WTC11 (cell line): ENCODE measurements around the gene SDF4. TPM values are rescaled to one million over a fixed set of nuclear protein-coding genes. Genes with fewer than 3 reads are reported as not detected.
A peak's percentile ranks its signal among the peaks of the same experiment; 100 is the strongest.

Experiments
- ATAC-seq: fragments of 200-7000 bp; cut with Tn5 transposase; 2 replicates; pipeline ENCODE4 v1.10.0; 2021; ENCODE audit warnings: mild to moderate bottlenecking, moderate library complexity
- CTCF ChIA-PET: fragments of 300-600 bp; sonication (Branson Sonifier 250); formaldehyde crosslinking; loops from one replicate; lab custom pipeline; 2021; ENCODE audit warnings: antibody characterized with exemption; lab: Charles Lee
- POLR2A ChIA-PET: fragments of 350-600 bp; sonication (Branson Sonifier 250); formaldehyde crosslinking; loops from one replicate; lab custom pipeline; 2021; ENCODE audit warnings: antibody characterized with exemption; lab: Charles Lee
- DNase-seq: peaks from one replicate; pipeline ENCODE4 v3.0.0; 2021; ENCODE audit warnings: low spot score
- H3K27ac Mint-ChIP-seq: 2 replicates; pipeline ENCODE4 v1.8.0; 2021; ENCODE audit warnings: mixed read lengths
- H3K27me3 Mint-ChIP-seq: 2 replicates; pipeline ENCODE4 v1.8.0; 2021; ENCODE audit warnings: low read depth, mild to moderate bottlenecking, moderate library complexity, mixed read lengths
- H3K36me3 Mint-ChIP-seq: 2 replicates; pipeline ENCODE4 v1.8.0; 2021; ENCODE audit warnings: mixed read lengths
- H3K4me1 Mint-ChIP-seq: 2 replicates; pipeline ENCODE4 v1.8.0; 2022; ENCODE audit warnings: mixed read lengths
- H3K4me3 Mint-ChIP-seq: 2 replicates; pipeline ENCODE4 v1.8.0; 2021; ENCODE audit warnings: mild to moderate bottlenecking, moderate library complexity, mixed read lengths
- H3K9me3 Mint-ChIP-seq: 2 replicates; pipeline ENCODE4 v1.8.0; 2021; ENCODE audit warnings: mixed read lengths
- CBFB ChIP-seq: sonication (generic); formaldehyde crosslinking; IDR thresholded peaks from 2 replicates; pipeline ENCODE4 v1.8.1; 2022; ENCODE audit warnings: mild to moderate bottlenecking, low read depth, missing genetic modification reagents
- CREB1 ChIP-seq: sonication (generic); formaldehyde crosslinking; IDR thresholded peaks from 2 replicates; pipeline ENCODE4 v1.8.0; 2023; ENCODE audit warnings: mild to moderate bottlenecking, missing genetic modification reagents
- EMX1 ChIP-seq: fragments of 250-450 bp; sonication (Bioruptor Pico); IDR thresholded peaks from 2 replicates; pipeline ENCODE4 v1.8.0; 2021; ENCODE audit warnings: mild to moderate bottlenecking
- ESRRA ChIP-seq: sonication (generic); formaldehyde crosslinking; IDR thresholded peaks from 2 replicates; pipeline ENCODE4 v1.8.1; 2022; ENCODE audit warnings: mild to moderate bottlenecking, missing genetic modification reagents, borderline replicate concordance
- ETV6 ChIP-seq: sonication (generic); formaldehyde crosslinking; IDR thresholded peaks from 2 replicates; pipeline ENCODE4 v1.8.1; 2022; ENCODE audit warnings: mild to moderate bottlenecking, missing genetic modification reagents
- GTF2I ChIP-seq: fragments of 250-450 bp; sonication (Bioruptor Pico); conservative IDR thresholded peaks from 2 replicates; pipeline ENCODE4 v1.4.0; 2021; ENCODE audit warnings: mild to moderate bottlenecking
- JAZF1 ChIP-seq: fragments of 250-450 bp; sonication (Bioruptor Pico); IDR thresholded peaks from 2 replicates; pipeline ENCODE4 v1.9.0; 2021; ENCODE audit warnings: moderate library complexity, mild to moderate bottlenecking, inconsistent platforms
- MXD4 ChIP-seq: fragments of 250-450 bp; sonication (Bioruptor Pico); IDR thresholded peaks from 2 replicates; pipeline ENCODE4 v1.8.0; 2021; ENCODE audit warnings: mild to moderate bottlenecking, moderate library complexity, borderline replicate concordance
- NFATC4 ChIP-seq: fragments of 250-450 bp; sonication (Bioruptor Pico); IDR thresholded peaks from 2 replicates; pipeline ENCODE4 v1.9.0; 2021; ENCODE audit warnings: mild to moderate bottlenecking
- PRRX2 ChIP-seq: fragments of 250-450 bp; sonication (Bioruptor Pico); IDR thresholded peaks from 2 replicates; pipeline ENCODE4 v1.8.0; 2021; ENCODE audit warnings: mild to moderate bottlenecking
- RORB ChIP-seq: fragments of 250-450 bp; sonication (Bioruptor Pico); IDR thresholded peaks from 2 replicates; pipeline ENCODE4 v1.9.0; 2021; ENCODE audit warnings: mild to moderate bottlenecking
- ZBTB21 ChIP-seq: sonication (generic); formaldehyde crosslinking; IDR thresholded peaks from 2 replicates; pipeline ENCODE4 v1.8.1; 2023; ENCODE audit warnings: mild to moderate bottlenecking, missing genetic modification reagents, borderline replicate concordance
- ZNF263 ChIP-seq: sonication (generic); formaldehyde crosslinking; IDR thresholded peaks from 2 replicates; pipeline ENCODE4 v1.8.1; 2022; ENCODE audit warnings: low read depth, mild to moderate bottlenecking, moderate library complexity, missing genetic modification reagents
- ZNF317 ChIP-seq: sonication (generic); formaldehyde crosslinking; IDR thresholded peaks from 2 replicates; pipeline ENCODE4 v1.8.1; 2023; ENCODE audit warnings: low read depth, mild to moderate bottlenecking, moderate library complexity, missing genetic modification reagents, borderline replicate concordance
- total RNA-seq: library from RNA; stranded (reverse); gene quantifications from 3 replicates; pipeline ENCODE4 v1.2.3, GENCODE V29; 2021
- TF ChIP-seq, protein P1 (sequence below): fragments of 250-450 bp; sonication (Bioruptor Pico); IDR thresholded peaks from 2 replicates; pipeline ENCODE4 v1.9.0; 2021; ENCODE audit warnings: mild to moderate bottlenecking
- TF ChIP-seq, protein P2 (sequence below): sonication (generic); formaldehyde crosslinking; IDR thresholded peaks from 2 replicates; pipeline ENCODE4 v1.8.1; 2023; ENCODE audit warnings: mild to moderate bottlenecking, missing genetic modification reagents, moderate library complexity
- TF ChIP-seq, protein P3 (sequence below): sonication (generic); formaldehyde crosslinking; IDR thresholded peaks from 2 replicates; pipeline ENCODE4 v1.8.0; 2023; ENCODE audit warnings: missing genetic modification reagents, mild to moderate bottlenecking, borderline replicate concordance
- TF ChIP-seq, protein P4 (sequence below): sonication (generic); formaldehyde crosslinking; IDR thresholded peaks from 2 replicates; pipeline ENCODE4 v1.8.0; 2022; ENCODE audit warnings: mild to moderate bottlenecking, missing genetic modification reagents
- TF ChIP-seq, protein P5 (sequence below): sonication (generic); formaldehyde crosslinking; IDR thresholded peaks from 2 replicates; pipeline ENCODE4 v1.8.1; 2022; ENCODE audit warnings: mild to moderate bottlenecking, moderate library complexity, missing genetic modification reagents

Gene SDF4
- total RNA-seq, 1 experiment from 2014 or later = 101 TPM

DNA sequence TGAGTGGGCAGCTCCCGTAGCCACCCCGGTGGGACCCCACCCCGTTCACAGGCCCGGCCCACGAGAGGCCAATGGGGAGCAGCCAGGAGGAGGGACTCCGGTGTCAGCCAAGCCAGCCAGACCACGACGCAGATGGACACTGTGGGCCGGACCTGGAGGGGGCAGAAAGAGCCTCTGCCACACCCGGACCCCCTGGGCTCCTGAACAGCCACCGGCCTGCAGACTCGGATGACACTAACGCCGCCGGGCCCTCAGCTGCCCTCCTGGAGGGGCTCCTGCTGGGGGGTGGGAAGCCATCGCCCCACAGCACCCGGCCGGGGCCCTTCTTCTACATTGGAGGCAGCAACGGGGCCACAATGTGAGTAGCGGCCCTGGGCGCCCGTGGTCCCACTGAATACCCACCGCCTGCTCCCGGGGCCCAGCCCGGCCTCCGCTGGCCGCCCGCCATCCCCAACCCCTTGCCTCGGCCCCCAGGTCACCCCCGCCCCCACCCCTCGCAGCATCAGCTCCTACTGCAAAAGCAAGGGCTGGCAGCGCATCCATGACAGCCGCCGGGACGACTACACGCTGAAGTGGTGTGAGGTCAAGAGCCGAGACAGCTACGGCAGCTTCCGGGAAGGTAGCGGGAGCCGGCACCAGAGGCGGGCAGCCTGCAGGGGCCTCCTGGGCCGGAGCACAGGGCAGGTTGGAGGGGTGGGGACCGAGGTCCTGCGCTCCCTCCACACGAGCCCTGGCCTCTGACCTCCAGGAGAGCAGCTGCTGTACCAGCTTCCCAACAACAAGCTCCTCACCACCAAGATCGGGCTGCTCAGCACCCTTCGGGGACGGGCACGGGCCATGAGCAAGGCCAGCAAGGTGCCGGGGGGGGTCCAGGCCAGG is 51.6 kb downstream of the SDF4 start (continued):
- TF ChIP-seq GTF2I = no peak

DNA sequence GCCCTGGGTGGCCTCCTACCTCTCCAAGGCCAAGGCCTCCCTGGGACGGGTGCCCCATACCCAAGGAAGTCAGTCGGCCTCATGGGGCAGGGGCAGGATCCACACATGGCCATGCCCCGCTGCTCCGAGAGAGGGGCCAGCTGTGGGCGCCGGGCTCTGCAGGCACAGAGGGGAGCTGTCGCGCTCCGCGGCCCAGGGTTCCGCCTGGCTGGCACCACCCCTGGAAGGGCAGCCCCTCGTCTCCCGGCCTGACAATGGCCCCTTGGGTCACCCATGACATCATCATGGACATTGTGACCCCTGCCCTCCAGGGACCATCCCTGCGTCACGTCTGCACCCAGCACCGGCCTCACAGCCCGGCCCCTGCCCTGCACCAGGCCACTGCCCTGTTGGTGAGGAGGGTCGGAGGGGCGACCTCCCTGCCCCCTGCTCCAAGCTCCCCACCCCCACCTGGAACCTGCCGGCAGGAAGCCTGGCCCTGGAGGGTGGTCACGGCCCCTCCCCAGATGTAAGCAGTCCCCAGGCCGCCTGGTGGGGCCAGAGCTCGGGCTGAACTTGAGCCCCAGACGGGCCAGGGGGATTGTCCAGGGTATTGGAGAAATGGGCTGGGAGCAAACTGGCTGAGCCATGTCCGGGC is 52.3 kb downstream of the SDF4 start:
- Mint-ChIP-seq H3K4me1 (peaks cover 14% of the 10 kb centered on the region), H3K36me3 (no peaks in the 10 kb centered on the region), H3K27ac (no peak overlapping the region), H3K4me3 (no peak overlapping the region), H3K9me3 (no peaks in the 10 kb centered on the region), H3K27me3 (peaks cover 15% of the 10 kb centered on the region)
- ChIA-PET CTCF (interaction anchor here (0.6 kb wide), 1 partner anchor 253 kb away, joined by 3 read pairs; no protein-coding TSS in a partner anchor), POLR2A (no interaction called here)
- DNase-seq = peak; percentile 11
- no peak for ATAC-seq
- no peak for TF ChIP-seq ESRRA (CRISPR knock-in tag)
- TF ChIP-seq, protein P1, sequence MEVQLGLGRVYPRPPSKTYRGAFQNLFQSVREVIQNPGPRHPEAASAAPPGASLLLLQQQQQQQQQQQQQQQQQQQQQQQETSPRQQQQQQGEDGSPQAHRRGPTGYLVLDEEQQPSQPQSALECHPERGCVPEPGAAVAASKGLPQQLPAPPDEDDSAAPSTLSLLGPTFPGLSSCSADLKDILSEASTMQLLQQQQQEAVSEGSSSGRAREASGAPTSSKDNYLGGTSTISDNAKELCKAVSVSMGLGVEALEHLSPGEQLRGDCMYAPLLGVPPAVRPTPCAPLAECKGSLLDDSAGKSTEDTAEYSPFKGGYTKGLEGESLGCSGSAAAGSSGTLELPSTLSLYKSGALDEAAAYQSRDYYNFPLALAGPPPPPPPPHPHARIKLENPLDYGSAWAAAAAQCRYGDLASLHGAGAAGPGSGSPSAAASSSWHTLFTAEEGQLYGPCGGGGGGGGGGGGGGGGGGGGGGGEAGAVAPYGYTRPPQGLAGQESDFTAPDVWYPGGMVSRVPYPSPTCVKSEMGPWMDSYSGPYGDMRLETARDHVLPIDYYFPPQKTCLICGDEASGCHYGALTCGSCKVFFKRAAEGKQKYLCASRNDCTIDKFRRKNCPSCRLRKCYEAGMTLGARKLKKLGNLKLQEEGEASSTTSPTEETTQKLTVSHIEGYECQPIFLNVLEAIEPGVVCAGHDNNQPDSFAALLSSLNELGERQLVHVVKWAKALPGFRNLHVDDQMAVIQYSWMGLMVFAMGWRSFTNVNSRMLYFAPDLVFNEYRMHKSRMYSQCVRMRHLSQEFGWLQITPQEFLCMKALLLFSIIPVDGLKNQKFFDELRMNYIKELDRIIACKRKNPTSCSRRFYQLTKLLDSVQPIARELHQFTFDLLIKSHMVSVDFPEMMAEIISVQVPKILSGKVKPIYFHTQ = no peak
- TF ChIP-seq MXD4 (CRISPR knock-in tag) = no peak
- TF ChIP-seq, protein P2, sequence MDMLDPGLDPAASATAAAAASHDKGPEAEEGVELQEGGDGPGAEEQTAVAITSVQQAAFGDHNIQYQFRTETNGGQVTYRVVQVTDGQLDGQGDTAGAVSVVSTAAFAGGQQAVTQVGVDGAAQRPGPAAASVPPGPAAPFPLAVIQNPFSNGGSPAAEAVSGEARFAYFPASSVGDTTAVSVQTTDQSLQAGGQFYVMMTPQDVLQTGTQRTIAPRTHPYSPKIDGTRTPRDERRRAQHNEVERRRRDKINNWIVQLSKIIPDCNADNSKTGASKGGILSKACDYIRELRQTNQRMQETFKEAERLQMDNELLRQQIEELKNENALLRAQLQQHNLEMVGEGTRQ (CRISPR knock-in tag) = no peak
- no peak for TF ChIP-seq CBFB
- TF ChIP-seq, protein P3, sequence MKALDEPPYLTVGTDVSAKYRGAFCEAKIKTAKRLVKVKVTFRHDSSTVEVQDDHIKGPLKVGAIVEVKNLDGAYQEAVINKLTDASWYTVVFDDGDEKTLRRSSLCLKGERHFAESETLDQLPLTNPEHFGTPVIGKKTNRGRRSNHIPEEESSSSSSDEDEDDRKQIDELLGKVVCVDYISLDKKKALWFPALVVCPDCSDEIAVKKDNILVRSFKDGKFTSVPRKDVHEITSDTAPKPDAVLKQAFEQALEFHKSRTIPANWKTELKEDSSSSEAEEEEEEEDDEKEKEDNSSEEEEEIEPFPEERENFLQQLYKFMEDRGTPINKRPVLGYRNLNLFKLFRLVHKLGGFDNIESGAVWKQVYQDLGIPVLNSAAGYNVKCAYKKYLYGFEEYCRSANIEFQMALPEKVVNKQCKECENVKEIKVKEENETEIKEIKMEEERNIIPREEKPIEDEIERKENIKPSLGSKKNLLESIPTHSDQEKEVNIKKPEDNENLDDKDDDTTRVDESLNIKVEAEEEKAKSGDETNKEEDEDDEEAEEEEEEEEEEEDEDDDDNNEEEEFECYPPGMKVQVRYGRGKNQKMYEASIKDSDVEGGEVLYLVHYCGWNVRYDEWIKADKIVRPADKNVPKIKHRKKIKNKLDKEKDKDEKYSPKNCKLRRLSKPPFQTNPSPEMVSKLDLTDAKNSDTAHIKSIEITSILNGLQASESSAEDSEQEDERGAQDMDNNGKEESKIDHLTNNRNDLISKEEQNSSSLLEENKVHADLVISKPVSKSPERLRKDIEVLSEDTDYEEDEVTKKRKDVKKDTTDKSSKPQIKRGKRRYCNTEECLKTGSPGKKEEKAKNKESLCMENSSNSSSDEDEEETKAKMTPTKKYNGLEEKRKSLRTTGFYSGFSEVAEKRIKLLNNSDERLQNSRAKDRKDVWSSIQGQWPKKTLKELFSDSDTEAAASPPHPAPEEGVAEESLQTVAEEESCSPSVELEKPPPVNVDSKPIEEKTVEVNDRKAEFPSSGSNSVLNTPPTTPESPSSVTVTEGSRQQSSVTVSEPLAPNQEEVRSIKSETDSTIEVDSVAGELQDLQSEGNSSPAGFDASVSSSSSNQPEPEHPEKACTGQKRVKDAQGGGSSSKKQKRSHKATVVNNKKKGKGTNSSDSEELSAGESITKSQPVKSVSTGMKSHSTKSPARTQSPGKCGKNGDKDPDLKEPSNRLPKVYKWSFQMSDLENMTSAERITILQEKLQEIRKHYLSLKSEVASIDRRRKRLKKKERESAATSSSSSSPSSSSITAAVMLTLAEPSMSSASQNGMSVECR (CRISPR knock-in tag) = no peak
- no peak for TF ChIP-seq ZNF263 (CRISPR knock-in tag)
- no peak for TF ChIP-seq RORB
- TF ChIP-seq PRRX2 (CRISPR knock-in tag) = no peak
- TF ChIP-seq, protein P4, sequence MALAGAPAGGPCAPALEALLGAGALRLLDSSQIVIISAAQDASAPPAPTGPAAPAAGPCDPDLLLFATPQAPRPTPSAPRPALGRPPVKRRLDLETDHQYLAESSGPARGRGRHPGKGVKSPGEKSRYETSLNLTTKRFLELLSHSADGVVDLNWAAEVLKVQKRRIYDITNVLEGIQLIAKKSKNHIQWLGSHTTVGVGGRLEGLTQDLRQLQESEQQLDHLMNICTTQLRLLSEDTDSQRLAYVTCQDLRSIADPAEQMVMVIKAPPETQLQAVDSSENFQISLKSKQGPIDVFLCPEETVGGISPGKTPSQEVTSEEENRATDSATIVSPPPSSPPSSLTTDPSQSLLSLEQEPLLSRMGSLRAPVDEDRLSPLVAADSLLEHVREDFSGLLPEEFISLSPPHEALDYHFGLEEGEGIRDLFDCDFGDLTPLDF (CRISPR knock-in tag) = no peak
- TF ChIP-seq JAZF1 = no peak
- no peak for TF ChIP-seq EMX1 (CRISPR knock-in tag)
- no peak for TF ChIP-seq ETV6 (CRISPR knock-in tag)
- TF ChIP-seq ZNF317 (CRISPR knock-in tag) = no peak
- TF ChIP-seq CREB1 (CRISPR knock-in tag) = no peak
- TF ChIP-seq NFATC4 (CRISPR knock-in tag) = no peak
- TF ChIP-seq, protein P5, sequence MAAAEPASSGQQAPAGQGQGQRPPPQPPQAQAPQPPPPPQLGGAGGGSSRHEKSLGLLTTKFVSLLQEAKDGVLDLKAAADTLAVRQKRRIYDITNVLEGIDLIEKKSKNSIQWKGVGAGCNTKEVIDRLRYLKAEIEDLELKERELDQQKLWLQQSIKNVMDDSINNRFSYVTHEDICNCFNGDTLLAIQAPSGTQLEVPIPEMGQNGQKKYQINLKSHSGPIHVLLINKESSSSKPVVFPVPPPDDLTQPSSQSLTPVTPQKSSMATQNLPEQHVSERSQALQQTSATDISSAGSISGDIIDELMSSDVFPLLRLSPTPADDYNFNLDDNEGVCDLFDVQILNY (CRISPR knock-in tag) = no peak
- TF ChIP-seq ZBTB21 (CRISPR knock-in tag) = no peak
